ENCODE results near the gene GALNT18.

The GALNT18 gene

DNA sequence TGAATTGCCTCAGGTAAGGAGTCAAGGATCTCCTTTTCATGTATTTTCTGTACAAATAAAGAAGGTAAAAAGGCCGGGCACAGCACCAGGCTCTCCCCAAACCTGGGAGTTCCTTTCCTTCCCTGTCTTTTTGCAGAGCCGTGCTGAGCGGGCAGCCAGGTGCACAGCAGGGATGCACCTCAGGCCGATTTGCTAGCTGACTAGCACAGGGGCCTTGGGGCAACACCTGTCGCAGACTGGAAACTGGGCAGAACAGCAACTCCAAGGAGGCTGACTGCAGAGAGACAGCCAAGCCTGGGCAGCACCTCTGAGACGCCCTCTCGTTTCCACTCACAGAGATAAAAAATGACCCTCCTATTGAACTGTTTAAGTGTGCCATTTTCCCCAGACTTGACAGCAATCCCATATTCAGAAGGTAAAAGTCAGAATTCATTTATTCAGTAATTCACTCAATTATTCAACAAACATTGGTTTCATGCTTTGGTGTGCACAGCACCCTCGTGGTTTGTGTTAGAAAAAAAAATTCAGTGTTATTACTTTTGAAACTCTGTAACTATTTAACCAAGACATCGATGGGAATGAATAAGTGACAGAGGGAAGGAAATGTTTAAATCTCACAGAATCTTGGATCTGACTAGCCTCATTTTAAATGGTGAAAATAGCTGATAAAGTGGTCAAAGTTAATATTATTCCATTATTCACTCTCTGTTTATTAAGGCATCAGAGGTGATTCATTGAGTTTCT lies 120.9 kb downstream of the GALNT18 start:
- no peak for DNase-seq (ENCODE audit: low read depth in 2 of 2)

DNA sequence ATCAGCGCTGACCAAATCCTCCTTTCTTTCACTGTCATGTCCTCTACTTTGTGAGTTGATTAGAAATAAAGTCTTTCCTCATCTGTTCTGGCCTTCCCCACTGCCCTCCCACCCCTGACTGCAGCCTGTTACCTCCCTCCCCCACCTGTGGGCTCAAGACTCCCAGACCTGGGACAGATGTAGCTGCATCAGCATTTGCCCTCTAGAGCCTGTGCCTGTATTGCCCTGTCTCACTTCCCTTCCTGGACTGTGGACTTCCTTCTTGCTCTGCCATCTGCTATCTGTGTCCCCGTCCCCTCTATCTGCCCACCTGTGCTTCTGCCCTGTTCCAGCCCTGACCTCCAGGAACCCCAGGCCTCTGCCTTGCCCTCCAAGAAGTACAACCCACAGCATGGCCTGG lies 122.5 kb downstream of the GALNT18 start:
- no peak for DNase-seq (ENCODE audit: low read depth in 2 of 2)

DNA sequence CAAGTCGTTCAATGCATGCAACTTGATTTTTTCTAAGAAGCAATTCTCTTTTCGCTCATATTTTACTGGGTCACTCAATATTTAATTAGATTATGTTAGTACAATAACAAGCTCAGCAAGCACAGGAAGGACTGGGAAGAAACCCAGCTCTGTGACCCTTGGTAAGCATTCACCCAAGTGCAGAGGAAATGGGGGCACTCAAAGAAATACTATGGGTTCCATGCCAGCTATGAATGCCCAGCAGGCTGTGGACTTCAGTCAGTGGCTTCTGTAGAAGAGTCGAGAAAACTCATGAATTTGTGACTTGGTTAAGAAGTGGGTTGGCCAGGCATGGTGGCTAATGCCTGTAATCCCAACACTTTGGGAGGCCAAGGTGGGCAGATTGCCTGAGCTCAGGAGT lies 123.6 kb downstream of the GALNT18 start:
- no peak for DNase-seq (ENCODE audit: low read depth in 2 of 2)

DNA sequence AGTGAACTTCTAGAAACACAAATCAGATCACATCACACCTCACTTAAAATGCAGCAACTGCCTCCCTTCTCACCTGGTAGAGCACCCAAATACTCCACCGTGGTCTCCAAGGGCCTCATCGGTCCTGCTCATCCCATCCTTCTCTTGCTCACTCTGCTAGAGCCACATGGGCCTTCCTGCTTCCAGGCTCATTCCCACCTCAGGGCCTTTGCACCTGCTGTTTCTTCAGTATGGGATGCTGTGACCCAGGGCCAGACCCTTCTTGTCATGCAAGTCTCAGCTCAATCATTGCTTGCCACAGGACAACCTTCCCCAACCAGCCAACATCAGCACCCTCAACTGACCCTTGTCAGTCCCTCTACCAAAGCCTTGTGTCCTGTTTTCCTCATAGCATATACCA lies 124.9 kb downstream of the GALNT18 start:
- DNase-seq (ENCODE audit: low read depth in 2 of 2) = no peak

DNA sequence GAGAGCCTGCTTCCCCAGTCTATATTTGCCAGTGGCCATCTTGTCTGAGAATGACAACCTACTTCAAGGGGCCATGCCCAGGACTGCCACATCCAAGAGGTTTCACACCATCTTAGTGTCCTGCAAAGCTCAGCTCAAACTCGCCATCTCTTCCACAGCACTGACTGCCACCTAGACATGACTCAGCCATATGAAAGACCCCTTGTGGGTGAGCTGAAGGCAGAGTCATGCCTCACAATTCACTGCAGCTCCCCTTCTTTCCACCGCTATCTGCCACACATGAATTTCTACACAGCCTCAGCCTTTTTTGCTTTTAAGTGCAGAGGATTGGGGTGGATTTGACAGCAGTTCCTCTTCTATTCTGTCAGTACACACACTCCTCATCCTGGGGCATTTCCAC lies 127.5 kb downstream of the GALNT18 start:
- no peak for DNase-seq (ENCODE audit: low read depth in 2 of 2)

DNA sequence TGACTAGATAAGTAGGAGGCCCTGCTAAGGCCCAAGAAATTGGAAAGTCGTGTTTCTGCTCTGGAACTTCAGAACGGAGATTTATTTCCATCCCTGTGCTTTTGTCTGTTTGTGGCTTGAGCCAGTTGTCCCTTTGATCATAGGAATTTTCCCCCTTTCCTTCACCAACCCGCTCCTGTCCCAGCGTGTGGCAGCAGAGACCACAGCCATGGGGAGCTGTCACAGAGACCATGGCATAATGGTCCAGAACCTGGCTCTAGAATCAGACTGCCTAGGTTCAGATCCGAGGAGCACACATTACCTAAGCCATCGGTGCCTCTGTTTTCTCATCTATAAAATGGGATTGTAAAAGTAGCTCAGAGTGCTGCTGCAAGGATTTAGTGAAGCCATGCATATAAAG lies 128.1 kb downstream of the GALNT18 start:
- no peak for DNase-seq (ENCODE audit: low read depth in 2 of 2)

DNA sequence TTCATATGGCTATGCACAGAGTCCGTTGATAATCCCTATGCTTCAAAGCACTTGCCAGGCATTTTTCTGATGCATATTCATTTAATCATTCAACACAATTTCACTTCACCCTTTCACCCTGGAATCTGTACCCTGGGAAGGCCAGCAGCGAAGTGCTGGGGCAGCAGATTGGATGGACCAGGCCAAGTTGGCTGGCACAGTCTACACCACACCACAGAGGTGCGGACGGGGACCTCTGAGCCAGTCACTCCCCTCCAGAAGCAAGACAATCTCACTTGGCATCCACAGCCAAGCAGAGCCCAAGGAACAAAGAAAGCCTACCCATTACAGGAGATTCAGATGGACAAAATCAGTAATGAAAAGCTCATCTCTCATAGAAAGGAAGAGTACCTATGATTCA lies 130.2 kb downstream of the GALNT18 start:
- DNase-seq (ENCODE audit: low read depth in 2 of 2) = no peak

DNA sequence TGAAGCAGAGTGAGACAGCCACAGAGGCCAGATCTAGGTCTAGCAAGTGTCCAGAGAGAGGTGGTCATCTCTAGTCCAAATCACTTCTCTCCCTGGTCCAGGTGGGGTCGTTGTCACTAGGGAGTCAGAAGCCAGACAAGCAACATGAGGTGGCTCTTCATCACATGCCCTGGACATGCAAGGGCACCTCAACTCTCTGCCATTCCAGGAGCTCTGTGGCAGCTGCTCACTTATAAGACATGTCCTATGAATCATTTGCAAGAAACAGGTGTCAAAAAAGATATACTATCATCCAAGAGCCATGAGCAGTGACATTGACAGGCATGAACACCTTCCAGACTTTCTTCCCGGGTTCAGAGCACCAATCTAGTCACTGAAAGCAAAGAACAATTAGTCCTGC lies 130.8 kb downstream of the GALNT18 start:
- DNase-seq (ENCODE audit: low read depth in 2 of 2) = no peak

DNA sequence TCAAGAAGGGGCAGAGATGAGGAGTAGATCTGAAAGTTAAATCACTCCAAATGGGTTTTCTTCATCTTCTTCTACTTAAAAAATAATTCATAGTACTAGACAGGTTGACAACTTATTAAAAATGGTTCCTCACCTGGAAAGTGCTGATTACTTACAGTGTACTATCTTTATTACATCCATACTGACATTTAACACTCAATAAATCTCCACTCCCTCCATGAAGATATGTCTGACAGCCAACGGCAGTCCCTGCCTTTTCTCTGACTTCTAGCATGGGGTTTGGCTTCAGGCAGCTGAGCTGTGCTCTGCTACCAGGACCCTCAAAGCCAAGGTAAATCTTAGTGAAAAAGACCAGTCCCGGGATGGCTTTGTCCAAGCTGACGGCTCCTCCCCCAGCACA lies 135.4 kb downstream of the GALNT18 start:
- no peak for DNase-seq (ENCODE audit: low read depth in 2 of 2)

DNA sequence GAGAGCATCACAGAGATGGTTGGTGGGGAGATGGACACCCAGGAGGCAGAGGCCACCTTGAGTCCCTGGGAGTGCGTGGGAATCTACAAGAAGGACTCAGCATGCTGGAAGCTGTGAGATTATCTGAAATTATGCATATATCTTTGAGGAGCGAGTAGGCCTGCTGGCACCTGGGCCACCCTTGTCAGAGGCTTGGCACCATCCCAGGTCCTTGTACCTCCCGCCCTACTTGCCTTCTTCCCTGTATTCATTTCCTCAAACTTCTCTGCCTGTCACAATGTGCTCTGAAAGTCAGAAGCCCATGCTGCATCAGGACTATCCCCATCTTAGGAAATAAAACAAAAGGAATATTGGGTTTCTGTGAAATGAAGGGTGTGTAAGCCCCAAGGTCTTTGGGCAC lies 135.8 kb downstream of the GALNT18 start:
- no peak for DNase-seq (ENCODE audit: low read depth in 2 of 2)

DNA sequence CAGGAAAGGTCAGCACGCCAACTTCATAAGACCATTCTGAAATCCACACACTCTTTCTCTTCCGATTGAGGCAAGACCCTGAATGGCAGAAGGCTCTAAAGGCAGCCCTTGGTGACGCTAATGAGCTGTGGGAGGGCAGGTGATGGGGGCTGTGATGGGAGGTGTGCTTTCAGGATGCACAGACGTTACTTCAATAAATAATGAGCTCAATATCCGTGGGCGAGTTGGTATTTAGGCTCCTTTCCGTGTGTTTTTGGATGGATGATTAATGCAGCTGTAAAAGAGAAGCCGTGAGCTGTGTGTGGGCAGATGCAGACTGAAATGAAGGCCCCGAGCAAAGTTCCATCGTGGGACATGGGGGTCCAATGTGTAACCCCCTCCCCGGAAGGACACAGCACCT lies 138.2 kb downstream of the GALNT18 start:
- no peak for DNase-seq (ENCODE audit: low read depth in 2 of 2)

DNA sequence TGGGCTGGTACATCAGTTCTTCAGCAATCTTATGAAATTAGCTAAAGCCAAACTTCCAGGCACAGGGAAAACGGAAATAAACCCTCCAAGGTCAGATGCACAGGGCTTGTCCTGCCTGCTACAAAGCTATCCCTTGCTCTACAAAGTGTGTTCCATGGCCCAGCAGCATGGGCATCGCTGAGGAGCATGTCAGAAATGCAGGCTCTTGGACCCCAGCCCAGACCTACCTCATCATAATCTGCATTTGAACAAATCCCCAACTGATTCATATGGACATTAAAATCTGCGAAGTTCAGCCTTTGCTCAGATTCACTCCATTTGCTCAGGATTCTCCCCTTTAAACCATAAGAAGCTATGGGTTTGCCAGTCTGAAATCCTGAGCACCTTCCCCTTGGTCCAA lies 139.1 kb downstream of the GALNT18 start:
- no peak for DNase-seq (ENCODE audit: low read depth in 2 of 2)

DNA sequence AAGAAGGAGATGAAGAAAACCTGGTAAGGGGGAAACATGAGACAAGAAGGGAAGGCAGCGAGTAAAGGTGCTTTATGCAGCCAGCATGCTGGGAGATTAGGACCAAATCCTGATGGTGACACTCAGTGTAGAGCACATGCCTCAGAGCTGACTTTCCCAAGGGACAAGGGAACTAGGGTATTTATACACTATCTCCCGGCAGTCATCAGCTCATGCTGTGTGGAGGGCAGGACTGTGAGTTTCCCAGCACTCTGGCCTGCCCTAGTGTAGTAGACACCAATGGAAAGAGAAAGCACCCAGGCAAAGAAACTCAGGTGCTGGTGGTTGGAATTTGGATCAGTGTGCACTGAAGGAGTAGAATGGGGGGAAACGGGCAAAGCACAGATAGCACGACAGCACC lies 140.4 kb downstream of the GALNT18 start:
- no peak for DNase-seq (ENCODE audit: low read depth in 2 of 2)

DNA sequence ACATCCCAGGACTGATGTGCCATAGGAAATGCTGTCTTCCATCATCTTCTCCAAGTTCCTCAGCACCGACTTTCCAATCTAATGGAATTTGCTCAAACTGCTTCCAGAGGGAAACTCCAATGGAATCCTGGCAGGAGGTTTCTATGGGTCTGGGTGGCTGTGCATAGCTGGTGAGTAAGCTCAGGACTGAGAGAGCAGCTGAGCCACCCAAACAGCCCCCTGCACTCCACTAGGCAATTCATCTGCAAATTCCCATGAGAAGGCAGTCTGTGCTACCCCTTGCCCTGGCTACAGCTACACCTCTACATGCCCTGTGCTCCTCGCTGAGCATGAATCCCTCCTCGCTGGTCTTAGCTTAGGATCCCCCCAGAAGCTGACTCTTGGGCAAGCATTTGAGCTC lies 140.8 kb downstream of the GALNT18 start:
- no peak for DNase-seq (ENCODE audit: low read depth in 2 of 2)

DNA sequence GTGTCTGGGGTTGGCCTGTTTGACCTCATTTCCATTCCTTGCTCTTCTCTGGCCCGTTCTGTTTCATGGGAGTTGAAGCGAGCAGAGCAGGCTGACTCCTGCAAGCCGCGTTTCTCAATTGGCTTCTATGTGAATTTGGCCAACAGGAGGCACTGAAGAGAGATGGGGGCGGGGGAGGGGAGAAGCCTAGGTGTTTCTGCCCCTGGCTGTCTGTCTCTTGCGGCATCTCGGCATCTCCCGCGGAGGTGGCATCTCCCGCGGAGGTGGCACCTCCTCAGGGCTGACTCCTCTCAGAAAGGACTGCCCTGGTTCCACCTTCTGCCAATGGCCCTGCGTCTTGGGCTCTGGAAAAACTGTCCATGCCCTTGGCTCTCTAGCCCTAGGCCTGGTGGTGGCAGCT lies 143.1 kb downstream of the GALNT18 start:
- DNase-seq (ENCODE audit: low read depth in 2 of 2) = no peak

DNA sequence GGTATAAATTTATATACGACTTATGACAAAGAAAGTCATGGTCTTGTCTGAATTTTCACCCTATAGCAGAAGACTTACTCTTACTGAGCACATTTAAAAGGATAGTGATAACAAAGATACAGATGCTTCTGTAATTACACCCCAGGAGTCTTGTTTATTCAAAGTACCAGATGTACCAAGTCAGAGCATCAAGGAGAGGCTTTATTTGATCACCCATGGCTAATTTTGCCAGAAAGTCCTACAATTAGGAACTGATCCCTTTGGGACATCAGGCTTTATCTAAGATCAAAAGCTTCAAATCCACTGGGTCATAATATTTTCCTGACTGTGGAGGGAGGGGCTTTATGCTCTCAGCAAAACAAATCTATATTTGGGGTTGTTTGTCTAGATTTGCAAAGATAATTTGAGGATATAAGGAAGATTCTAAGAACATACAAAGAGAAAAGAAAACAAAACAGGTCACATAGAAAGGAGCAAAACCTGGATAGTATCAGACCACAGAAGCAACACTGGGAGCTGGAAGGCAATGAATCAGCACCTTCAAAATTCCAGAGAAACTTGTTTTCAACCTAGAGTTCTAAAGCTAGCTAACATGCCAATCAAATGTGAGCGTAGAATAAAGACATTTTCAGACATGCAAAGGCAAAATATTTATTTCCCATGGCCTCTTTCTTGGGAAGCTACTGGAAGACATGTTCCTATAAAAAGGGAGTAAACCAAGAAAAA lies 143.9 kb downstream of the GALNT18 start:
- no peak for DNase-seq (ENCODE audit: low read depth in 2 of 2)

DNA sequence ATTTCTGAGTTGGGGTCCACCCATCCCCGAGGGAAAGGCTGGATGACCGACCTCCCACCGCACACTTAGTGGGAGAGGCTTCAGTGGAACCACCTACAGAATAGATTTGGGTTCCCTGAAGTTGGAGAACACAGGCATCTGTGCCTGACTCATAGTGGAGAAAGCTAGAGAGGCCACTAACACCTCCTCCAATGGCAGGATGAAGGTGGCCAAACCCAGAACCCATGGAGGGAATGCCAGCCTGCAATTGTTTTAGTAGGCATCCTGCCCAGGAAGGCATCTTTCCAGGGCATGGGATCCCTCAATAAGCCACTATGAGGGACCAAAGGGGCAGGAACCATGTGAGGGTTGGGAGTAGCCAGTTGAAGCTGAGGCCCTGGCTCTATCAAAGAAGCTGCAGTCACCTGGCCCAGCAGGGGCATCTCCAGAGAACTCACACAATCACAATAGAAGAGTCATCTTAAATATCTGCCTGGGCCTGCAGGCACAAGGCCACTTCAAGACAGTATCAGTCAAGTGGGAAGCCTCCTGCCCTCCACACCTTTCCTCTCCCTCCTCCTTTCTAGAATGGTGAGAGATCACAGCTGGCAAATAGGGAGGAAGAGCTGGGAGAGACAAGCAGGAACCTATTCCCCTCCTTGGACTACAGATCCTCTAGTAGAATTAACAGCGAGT lies 144.7 kb downstream of the GALNT18 start:
- no peak for DNase-seq (ENCODE audit: low read depth in 2 of 2)

DNA sequence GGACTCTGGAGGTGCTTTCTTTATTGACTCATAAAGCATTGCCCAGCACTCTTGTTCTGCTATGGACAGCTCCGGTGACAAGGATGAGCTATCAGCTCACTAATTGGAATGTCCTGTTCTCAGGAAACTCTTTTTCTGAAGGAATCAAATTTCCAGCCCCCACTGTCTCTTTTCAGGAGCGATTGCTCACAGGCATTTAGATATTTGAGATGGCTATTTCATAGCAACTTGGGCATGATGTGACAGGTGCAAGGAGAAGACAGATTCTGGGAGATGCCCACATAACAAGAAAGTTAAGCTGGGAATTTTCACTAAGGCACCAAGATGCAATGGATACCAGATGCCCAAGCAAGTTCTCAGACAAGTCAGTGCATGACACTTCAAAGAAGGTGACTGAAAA lies 145.3 kb downstream of the GALNT18 start:
- DNase-seq (ENCODE audit: low read depth in 2 of 2) = no peak

DNA sequence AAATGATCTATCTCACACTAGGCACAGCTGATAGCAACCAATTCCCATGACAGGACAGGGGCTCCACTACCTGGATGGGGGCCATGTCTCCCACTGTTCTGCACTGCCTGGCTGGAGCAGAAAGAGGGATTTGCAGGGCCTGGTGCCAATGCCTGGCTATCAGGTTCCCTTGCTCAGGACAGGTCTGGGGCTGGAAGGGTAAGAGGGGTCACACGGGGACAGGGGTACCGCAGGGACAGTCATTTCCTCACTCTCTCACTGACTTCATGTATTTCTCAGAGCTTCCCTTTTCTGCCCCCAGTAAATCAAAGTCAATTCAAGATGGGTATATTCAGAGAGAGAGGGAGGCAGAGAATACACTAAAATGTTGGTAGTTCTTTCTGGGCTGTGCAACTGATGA lies 149.7 kb downstream of the GALNT18 start:
- DNase-seq (ENCODE audit: low read depth in 2 of 2) = no peak

DNA sequence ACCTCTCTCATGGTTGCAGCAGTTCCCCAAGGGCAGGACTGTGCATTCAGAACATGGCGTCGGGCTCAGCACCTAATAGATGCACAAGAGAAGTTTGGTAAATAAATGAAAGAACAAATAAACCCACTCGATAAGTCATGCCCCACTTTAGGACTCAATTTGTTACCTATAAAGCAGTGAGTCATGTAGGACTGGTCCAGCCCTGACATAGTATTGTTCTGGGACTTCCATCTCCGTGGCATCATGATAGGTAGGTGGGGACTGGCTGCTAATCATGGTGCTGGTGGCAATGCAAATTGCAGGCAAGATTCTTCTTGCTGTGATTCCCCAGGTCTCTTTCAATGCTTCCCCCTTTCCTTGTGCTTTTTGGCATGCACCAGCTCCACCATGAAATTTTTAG lies 150.6 kb downstream of the GALNT18 start:
- no peak for DNase-seq (ENCODE audit: low read depth in 2 of 2)

DNA sequence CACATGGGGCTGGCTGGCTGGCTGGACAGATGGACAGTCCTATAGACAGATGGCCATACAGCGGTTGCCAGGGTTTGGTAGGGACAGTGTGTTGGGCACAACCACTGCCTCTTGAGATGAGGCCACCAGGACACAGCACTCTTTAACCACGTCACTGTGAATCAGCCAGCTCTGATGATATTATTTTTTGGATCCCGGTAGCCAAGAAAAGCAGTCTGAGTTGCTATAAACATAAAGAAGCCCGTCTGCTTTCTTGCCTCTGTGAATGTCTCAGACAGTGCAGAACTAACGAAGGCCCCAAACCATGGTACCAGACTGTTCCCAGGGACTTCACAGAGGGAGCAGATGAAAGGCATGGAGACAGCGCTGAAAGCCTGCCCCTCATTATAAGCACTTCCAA lies 152.9 kb downstream of the GALNT18 start:
- DNase-seq (ENCODE audit: low read depth in 2 of 2) = no peak

DNA sequence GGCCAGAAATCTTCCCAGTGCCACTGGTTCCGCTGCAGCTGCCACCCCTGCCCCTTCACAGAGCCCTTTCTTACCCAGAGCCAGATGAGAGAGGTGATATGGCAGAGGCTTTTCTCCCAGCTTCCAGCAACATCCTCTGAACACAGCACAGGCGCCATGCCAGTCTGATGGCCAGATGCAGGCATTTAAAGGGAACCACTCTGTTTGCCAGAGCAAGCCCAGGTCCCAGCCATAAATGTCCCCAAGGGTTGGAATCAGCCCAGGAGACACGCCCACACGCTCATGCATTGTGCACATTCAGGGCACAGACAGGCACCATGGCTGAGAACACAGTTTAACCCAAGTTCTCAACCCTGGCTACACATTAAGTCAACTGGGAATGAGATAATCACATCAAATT lies 154.5 kb downstream of the GALNT18 start:
- no peak for DNase-seq (ENCODE audit: low read depth in 2 of 2)

DNA sequence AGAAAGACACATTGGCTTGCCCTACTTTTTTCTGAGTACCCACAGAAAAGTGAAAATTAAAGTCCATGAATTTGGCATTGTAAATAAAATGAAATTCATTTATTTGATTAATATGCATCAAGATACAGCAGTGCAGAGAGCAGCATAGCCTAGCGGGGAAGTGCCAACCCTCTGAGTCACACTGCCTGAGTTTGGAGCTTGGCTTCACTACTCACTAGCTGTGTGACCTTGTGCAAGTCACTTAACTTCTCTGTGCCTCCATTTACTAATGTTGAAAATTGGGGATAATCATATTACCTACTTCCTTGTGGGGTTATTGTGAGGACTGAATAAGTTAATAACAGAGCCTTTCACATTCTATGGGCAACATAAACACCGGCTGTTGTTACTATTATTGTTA lies 157.2 kb downstream of the GALNT18 start:
- no peak for DNase-seq (ENCODE audit: low read depth in 2 of 2)
